ENCODE results near the gene SETBP1. TPM values are rescaled to one million over a fixed set of nuclear protein-coding genes. Genes with fewer than 3 reads are reported as not detected.

The SETBP1 gene
- total and polyA plus RNA-seq, 2 of the 8 experiments (the other 6 are each of a cell fraction or from before 2014, with no cell fraction given): 2.0 to 6.5 TPM

GRCh38 chr18:44855681-44856080 is 175.0 kb downstream of the SETBP1 start:
- H3K9ac ChIP-seq (replicated peaks in 1 of 4; ENCODE audit: extremely low read depth in 1 of 4, low read depth in 3 of 4, low read length in 3 of 4): no peak overlapping the region
- H2BK20ac ChIP-seq (ENCODE audit: low read length): no peak overlapping the region
- no peak overlapping the region for H2BK120ac ChIP-seq (replicated peaks; ENCODE audit: low read depth, low read length)
- no peak overlapping the region for H2BK5ac ChIP-seq (ENCODE audit: low read depth, low read length)
- FAIRE-seq (no peak), DNase-seq (ENCODE audit: low read depth in 1 of 2, low spot score in 2 of 2) (no peak)
- H3K4ac ChIP-seq (replicated peaks; ENCODE audit: insufficient read length, low read depth, low read length): no peak overlapping the region
- H2AFZ ChIP-seq (ENCODE audit: low read length): no peak overlapping the region
- H3K79me1 ChIP-seq (ENCODE audit: low read depth, low read length): no peaks in the 10 kb centered on the region
- H4K5ac ChIP-seq (ENCODE audit: insufficient read length, low read depth, low read length): no peak overlapping the region
- no peak overlapping the region for H2AK5ac ChIP-seq (ENCODE audit: low read depth, low read length)
- 93% methylated on average over 6 of the region's 6 CpGs; no CpG with 5 or more reads in 1 of the 2 experiments for whole genome bisulfite sequencing, 2 experiments (ENCODE audit: extremely low coverage in 1 of 2, insufficient coverage in 1 of 2, insufficient read length in 1 of 2, insufficient replicate concordance in 2 of 2, low coverage in 1 of 2, low lambda C conversion rate in 2 of 2, missing lambda C conversion rate in 1 of 2)
- H4K20me1 ChIP-seq (replicated peaks in 1 of 2; ENCODE audit: control insufficient read depth in 1 of 2, insufficient read depth in 2 of 2, low read length in 2 of 2): no peaks in the 10 kb centered on the region
- H3K23ac ChIP-seq (ENCODE audit: insufficient read length): no peak overlapping the region
- H3K4me2 ChIP-seq (ENCODE audit: insufficient read depth in 1 of 2, low read depth in 2 of 2, low read length in 2 of 2): no peak overlapping the region
- POLR2A ChIA-PET (ENCODE audit: partially characterized antibody): no interaction called here
- H4K8ac ChIP-seq (ENCODE audit: extremely low read depth, insufficient read depth, low read length): no peak overlapping the region
- H3K18ac ChIP-seq (ENCODE audit: extremely low read depth, low read length): no peak overlapping the region
- no peaks in the 10 kb centered on the region for H3K79me2 ChIP-seq (ENCODE audit: control insufficient read depth in 1 of 2, insufficient read depth in 2 of 2, low read length in 2 of 2)
- H4K91ac ChIP-seq (replicated peaks; ENCODE audit: insufficient read length, low read length): no peak overlapping the region
- no peak overlapping the region for H3K27ac ChIP-seq (ENCODE audit: low read depth, low read length)
- H3K4me3 ChIP-seq (ENCODE audit: extremely low read depth in 1 of 4, insufficient read depth in 2 of 4, low read depth in 3 of 4, low read length in 4 of 4): no peak overlapping the region
- CTCF ChIA-PET (ENCODE audit: partially characterized antibody): no interaction called here
- no peaks in the 10 kb centered on the region for H3K27me3 ChIP-seq (replicated peaks in 1 of 4; ENCODE audit: control insufficient read depth in 3 of 4, extremely low read depth in 1 of 4, insufficient read depth in 3 of 4, low read length in 3 of 4)
- H3K9me3 ChIP-seq (ENCODE audit: insufficient read depth in 2 of 2, low read depth in 1 of 2, low read length in 1 of 2): no peaks in the 10 kb centered on the region
- no peak overlapping the region for H2BK12ac ChIP-seq (ENCODE audit: low read depth, low read length)
- peaks cover 0 to 2% (median 0%) of the 10 kb centered on the region in 4 experiments; a peak in 1 of 7 replicates for H3K4me1 ChIP-seq (replicated peaks in 1 of 4; ENCODE audit: control insufficient read depth in 3 of 4, insufficient read depth in 4 of 4, low read length in 3 of 4)
- H2BK15ac ChIP-seq (ENCODE audit: low read length): no peak overlapping the region
- no peaks in the 10 kb centered on the region for H3K36me3 ChIP-seq (ENCODE audit: control insufficient read depth in 2 of 4, insufficient read depth in 4 of 4, low read length in 3 of 4)
- H3K14ac ChIP-seq (ENCODE audit: insufficient read length): no peak overlapping the region
- no peak overlapping the region for H3K56ac ChIP-seq (replicated peaks; ENCODE audit: insufficient read length, low read depth, low read length)
- no peaks in the 10 kb centered on the region for H3K23me2 ChIP-seq (ENCODE audit: low read depth, low read length)
- no peak for TF ChIP-seq TEAD4 (IDR thresholded peaks at IDR 0.05; ENCODE audit: low read depth, low read length)
- no peak for TF ChIP-seq BCL11A (IDR thresholded peaks at IDR 0.05; ENCODE audit: low read depth in 2 of 2, low read length in 2 of 2)
- no peak for TF ChIP-seq RXRA (IDR thresholded peaks at IDR 0.05; ENCODE audit: insufficient read depth, low read depth, low read length)
- no peak for TF ChIP-seq JUN (IDR thresholded peaks at IDR 0.05; ENCODE audit: low read depth, low read length)
- no peak for TF ChIP-seq PHF8 (conservative IDR thresholded peaks at IDR 0.05; ENCODE audit: low read depth, low read length)
- TF ChIP-seq ZNF274 (IDR thresholded peaks at IDR 0.05; ENCODE audit: borderline replicate concordance, extremely low read depth, low read length): no peak
- TF ChIP-seq JUND (IDR thresholded peaks at IDR 0.05; ENCODE audit: low read length): no peak
- no peak for TF ChIP-seq POU5F1 (IDR thresholded peaks at IDR 0.05; ENCODE audit: low read depth, low read length)
- TF ChIP-seq, protein P1, sequence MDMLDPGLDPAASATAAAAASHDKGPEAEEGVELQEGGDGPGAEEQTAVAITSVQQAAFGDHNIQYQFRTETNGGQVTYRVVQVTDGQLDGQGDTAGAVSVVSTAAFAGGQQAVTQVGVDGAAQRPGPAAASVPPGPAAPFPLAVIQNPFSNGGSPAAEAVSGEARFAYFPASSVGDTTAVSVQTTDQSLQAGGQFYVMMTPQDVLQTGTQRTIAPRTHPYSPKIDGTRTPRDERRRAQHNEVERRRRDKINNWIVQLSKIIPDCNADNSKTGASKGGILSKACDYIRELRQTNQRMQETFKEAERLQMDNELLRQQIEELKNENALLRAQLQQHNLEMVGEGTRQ (IDR thresholded peaks at IDR 0.05; ENCODE audit: low read length): no peak
- TF ChIP-seq CTBP2 (IDR thresholded peaks at IDR 0.05; ENCODE audit: borderline replicate concordance, insufficient read depth, insufficient read length, low read length): no peak
- TF ChIP-seq YY1 (IDR thresholded peaks at IDR 0.05; ENCODE audit: low read depth, low read length): no peak
- no peak for TF ChIP-seq CBX5 (IDR thresholded peaks at IDR 0.05; ENCODE audit: low read depth, low read length)
- TF ChIP-seq E2F6 (IDR thresholded peaks at IDR 0.05): no peak

All from H1 (cell line).